Umbilical cord (tissue), 2 donors: ENCODE results near the gene C5orf58. TPM values are rescaled to one million over a fixed set of nuclear protein-coding genes. Genes with fewer than 3 reads are reported as not detected.
A peak's percentile ranks its signal among the peaks of the same experiment; 100 is the strongest.
"Not testable (repeated sequence)": the region's sequence is repeated elsewhere in the genome, so short reads cannot be mapped to it uniquely, and the experiment has no call there.

ENCODE experiments used
- DNase-seq: peaks from one replicate; pipeline ENCODE4 v3.0.0-alpha.2; 2015; ENCODE audit warnings: low spot score
- total RNA-seq: library from RNA; depleted of rRNA; stranded (reverse); fragments of >200 nt; gene quantifications from one replicate; pipeline ENCODE4 v1.2.3, GENCODE V29; 2014; ENCODE audit warnings: low replicate concordance; ENCODE audit not compliant: insufficient read depth

Gene C5orf58
- total RNA-seq, 1 donor from 2014 or later: 1.7 TPM

- no peak for DNase-seq
Measured at GRCh38 chr5:170223906-170224305, 8.9 kb upstream of the C5orf58 start.

- DNase-seq: peak; percentile 78
Measured at GRCh38 chr5:170225326-170226128, 7.3 kb upstream of the C5orf58 start.

- no peak for DNase-seq
Measured at GRCh38 chr5:170226129-170226615, 6.6 kb upstream of the C5orf58 start.

GRCh38 chr5:170226661-170227060 is 6.1 kb upstream of the C5orf58 start:
- DNase-seq: peak; percentile 25

- DNase-seq: peak; percentile 32
Measured at GRCh38 chr5:170228762-170229435, 3.9 kb upstream of the C5orf58 start.

GRCh38 chr5:170233358-170233892 is 640 bp downstream of the C5orf58 start:
- no peak for DNase-seq

- DNase-seq: no peak
Measured at GRCh38 chr5:170235876-170236864, 3.4 kb downstream of the C5orf58 start.

- peak; percentile 27 for DNase-seq
Measured at GRCh38 chr5:170238456-170239196, 5.8 kb downstream of the C5orf58 start.

- not testable (repeated sequence) for DNase-seq
Measured at GRCh38 chr5:170245436-170245835, 12.7 kb downstream of the C5orf58 start.

- no peak for DNase-seq
Measured at GRCh38 chr5:170246126-170246870, 13.5 kb downstream of the C5orf58 start.

GRCh38 chr5:170247363-170247762 is 14.6 kb downstream of the C5orf58 start:
- DNase-seq: no peak

- no peak for DNase-seq
Measured at GRCh38 chr5:170248172-170248930, 15.6 kb downstream of the C5orf58 start.

GRCh38 chr5:170248931-170249227 is 16.1 kb downstream of the C5orf58 start:
- DNase-seq: not testable (repeated sequence)

GRCh38 chr5:170249355-170249754 is 16.6 kb downstream of the C5orf58 start:
- DNase-seq: no peak

GRCh38 chr5:170250810-170251317 is 18.1 kb downstream of the C5orf58 start:
- DNase-seq: no peak

- DNase-seq: no peak
Measured at GRCh38 chr5:170251462-170251861, 18.7 kb downstream of the C5orf58 start.

- DNase-seq: no peak
Measured at GRCh38 chr5:170252109-170252508, 19.3 kb downstream of the C5orf58 start.

GRCh38 chr5:170252720-170253350 is 20.1 kb downstream of the C5orf58 start:
- no peak for DNase-seq

GRCh38 chr5:170254056-170254455 is 21.3 kb downstream of the C5orf58 start:
- DNase-seq: no peak
